ENCODE measurements around the gene ZNF205.
"Not testable (repeated sequence)": the region's sequence is repeated elsewhere in the genome, so short reads cannot be mapped to it uniquely, and the experiment has no call there.

The ZNF205 gene

DNA sequence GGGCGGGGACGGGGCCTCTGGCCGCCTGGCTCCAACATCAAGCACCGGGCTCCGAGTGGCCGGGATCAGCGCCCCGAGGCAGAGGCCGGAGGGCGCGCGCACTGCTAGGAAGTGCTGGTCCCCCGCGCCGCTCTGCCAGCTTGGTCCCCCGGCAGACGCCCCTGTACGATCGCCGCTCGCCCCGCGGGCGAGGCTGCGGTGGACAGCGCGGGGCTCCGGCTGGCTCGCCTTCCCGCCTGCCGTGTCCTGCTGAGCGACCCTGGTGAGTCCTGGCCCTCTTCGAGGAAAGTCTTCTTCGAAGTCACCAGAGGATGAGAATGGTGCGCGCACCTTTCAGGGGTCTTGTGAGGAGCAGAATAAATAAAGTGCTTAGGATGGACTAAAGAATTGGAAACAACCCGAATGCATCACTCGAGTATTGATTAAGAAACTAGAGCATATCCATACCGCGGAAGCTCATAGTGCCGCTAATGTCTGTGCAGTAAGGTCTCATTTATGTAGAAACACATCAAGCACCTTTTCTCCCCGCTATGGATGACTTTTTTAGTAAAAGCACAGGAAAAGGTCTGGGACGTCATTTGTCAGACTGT, 22.8 kb downstream of the ZNF205 start:
- DNase-seq = no peak

DNA sequence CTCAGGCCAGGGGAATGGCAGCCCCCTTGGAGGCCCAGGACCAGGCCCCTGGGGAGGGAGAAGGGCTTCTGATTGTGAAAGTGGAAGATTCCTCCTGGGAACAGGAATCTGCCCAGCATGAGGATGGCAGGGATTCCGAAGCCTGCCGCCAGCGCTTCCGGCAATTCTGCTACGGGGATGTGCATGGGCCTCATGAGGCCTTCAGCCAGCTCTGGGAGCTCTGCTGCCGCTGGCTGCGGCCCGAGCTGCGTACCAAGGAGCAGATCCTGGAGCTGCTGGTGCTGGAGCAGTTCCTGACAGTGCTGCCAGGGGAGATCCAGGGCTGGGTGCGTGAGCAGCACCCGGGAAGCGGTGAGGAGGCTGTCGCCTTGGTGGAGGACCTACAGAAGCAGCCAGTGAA, 24.9 kb downstream of the ZNF205 start:
- DNase-seq = no peak

DNA sequence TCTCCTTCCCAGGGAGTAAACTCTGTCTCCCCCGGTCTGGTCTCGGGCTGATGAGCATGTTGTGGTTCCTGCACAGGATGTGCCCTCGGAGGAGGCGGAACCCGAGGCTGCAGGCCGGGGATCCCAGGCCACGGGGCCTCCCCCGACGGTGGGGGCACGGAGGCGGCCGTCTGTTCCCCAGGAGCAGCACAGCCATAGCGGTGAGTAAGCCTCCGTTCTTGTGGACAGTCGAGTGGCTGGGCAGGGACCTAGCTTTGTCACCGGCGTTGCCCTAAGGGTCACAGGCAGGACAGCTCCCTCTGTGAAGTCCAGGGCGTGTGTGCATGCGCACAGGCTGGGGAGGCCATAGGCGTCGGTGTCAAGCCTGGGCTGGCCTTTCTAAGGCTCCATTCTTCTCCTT, 26.0 kb downstream of the ZNF205 start:
- no peak for DNase-seq

DNA sequence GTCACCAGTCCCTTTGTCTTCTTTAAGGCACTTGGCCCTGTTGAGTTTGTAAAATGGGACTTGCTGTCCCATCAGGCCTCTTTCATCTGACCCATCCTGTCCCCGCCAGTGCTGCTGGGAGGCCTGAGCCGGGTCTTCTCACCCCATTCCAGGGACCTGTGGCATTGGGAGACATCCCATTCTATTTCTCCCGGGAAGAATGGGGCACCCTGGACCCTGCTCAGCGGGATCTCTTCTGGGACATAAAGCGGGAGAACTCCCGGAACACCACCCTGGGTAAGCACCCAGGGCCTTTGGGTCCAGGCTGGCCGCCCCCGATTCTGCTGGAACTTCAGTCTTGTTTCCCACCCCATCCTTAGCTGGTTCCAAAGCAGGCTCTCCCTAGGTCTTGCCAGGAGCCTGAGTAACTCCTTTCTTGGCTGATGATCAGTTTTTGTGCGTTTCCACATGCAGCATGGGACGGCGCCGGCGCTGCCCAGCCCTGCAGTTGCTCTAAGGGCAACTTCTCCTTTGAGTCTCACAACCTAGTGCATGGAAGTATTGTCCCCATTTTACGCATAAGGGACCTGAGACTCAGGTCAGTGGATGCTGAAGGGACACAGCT, 26.5 kb downstream of the ZNF205 start:
- DNase-seq = no peak

DNA sequence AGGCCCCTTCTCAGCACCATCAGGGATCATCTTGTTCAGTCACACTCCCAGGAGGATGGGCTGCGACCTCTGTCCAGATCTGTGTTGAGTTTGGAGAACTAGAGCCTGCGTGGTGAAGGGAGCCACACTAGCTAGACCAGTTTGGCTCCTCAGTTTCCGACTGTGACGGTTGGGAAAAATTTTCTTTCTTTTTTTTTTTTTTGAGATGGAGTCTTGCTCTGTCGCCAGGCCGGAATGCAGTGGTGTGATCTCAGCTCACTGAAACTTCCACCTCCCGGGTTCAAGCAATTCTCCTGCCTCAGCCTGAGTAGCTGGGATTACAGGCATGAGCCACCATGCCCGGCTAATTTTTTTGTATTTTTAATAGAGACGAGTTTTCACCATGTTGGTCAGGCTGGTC, 27.2 kb downstream of the ZNF205 start:
- DNase-seq = not testable (repeated sequence)

DNA sequence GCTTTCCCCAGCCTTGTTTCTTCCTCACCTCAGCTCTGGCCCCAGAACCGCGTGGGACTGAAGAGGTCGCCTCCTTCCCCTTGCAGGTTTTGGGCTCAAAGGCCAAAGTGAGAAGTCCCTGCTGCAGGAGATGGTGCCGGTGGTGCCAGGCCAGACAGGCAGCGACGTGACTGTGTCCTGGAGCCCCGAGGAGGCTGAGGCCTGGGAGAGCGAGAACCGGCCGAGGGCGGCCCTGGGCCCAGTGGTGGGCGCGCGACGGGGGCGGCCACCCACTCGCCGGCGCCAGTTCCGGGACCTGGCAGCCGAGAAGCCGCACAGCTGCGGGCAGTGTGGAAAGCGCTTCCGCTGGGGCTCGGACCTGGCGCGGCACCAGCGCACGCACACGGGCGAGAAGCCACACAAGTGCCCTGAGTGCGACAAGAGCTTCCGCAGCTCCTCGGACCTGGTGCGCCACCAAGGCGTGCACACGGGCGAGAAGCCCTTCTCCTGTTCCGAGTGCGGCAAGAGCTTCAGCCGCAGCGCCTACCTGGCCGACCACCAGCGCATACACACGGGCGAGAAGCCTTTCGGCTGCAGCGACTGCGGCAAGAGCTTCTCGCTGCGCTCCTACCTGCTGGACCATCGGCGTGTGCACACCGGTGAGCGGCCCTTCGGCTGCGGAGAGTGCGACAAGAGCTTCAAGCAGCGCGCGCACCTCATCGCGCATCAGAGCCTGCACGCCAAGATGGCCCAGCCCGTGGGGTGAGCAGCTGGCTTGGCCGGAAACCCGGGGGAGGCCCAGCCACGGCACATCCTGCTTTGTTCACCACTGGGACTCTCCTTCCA, 28.4 kb downstream of the ZNF205 start:
- DNase-seq = no peak

DNA sequence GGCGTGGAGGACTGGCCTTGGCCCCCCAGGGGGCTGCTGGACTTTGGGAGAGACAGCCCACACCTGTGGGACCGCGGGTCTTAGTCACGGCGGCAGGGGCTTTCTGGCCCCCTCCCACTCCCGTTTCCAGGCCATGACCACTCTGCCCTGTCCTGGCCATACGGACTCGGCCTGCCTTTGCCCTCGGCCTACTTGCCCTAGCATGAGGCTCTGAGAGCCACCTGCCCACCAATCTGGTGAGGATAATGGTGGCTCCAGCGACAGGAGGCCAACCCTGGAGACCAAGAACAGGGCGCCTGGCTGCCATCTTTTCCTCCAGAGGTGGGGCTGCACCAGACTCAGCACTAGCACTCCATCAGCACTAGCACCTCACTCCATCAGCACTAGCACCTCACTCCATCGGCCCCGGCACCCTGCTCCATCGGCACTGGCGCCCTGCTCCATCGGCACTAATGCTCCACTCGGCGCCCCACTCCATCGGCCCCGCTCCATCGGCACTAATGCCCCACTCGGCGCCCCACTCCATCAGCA, 29.5 kb downstream of the ZNF205 start:
- no peak for DNase-seq

DNA sequence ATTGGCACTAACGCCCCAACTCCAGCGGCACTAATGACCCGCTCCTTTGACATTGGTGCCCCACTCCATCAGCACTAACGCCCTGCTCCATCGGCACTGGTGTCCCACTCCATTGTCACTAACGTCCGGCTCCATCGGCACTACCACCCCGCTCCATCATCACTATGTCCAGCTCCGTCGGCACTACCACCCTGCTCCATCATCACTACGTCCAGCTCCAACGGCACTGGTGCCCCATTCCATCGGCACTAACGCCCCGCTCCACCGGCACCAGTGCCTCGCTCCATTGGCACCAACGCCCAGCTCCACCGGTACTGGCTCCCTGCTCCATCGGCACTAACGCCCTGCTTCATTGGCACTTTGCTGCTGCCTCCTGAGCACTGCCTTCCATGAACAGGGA, 29.9 kb downstream of the ZNF205 start:
- no peak for DNase-seq

DNA sequence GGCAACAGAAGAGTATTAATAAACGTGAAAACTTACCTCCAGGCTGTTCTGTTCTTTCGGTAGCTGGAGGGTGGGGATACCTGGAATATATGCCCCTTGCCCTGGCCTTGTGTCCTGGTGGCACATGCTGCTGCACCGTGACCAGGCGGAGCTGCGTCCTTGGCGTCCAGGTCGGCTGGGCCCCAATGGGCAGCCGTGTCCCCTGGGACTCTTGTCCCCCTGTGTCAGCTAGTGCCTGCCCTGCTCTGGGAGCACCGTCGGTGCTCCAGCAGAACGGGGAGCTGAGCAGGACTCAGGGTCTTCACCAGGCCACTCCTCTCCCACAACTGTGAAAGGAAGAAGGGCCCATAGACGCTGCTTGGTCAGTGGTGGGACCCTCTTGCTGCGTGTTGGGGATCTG, 30.4 kb downstream of the ZNF205 start:
- no peak for DNase-seq

DNA sequence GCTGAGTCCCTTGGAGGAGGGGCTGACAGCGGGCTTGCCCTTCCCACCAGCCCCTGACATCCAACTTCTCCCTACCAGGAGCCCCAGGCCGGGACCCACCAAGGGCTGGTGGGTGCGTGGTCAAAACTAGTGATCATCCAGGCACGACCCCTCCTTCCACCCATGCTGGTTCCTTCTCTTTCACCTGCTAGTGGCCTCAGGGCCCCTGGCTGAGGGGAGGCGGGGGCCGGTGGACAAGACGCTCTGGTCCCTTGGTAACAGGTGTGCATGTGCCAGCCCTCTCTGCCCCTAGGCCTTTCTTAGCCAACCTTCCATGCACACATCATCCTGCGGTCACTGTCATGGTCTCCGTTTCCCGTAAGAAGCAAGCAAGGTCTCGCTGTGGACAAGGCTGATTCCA, 30.8 kb downstream of the ZNF205 start:
- no peak for DNase-seq

DNA sequence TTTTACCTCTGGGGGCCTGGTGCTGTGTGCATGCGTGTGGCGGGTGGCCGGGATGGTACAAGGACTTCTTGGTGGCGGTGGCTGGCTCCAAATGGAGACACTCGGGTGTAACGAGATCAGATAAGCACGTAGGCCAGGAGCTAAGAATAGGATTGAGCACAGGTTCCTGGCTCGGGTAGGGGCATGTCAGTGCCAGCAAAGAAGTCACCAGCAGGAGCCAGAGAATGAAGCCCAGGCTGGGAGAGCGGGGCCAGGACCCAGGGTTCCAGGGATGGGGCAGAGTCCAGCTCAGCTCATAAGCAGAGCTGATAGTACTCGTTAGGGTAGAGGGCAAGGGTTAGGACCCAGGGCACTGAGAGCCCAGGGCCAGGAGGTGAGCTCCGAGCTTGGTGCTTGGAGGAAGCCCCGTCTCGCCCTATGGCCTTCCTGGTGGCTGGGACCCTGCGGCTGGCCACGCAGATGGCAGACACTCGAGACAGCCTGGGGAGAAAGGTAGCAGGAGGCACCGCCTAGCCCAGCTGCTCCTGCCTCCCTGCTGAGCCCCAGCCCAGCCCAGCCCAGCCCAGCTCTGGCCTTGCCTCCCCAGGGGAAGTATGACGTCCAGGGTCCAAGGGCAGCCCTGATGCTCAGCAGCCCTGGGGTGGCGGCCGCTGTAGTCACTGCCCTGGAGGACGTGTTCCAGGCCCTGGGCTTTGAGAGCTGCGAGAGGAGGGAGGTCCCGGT, 31.4 kb downstream of the ZNF205 start:
- no peak for DNase-seq

DNA sequence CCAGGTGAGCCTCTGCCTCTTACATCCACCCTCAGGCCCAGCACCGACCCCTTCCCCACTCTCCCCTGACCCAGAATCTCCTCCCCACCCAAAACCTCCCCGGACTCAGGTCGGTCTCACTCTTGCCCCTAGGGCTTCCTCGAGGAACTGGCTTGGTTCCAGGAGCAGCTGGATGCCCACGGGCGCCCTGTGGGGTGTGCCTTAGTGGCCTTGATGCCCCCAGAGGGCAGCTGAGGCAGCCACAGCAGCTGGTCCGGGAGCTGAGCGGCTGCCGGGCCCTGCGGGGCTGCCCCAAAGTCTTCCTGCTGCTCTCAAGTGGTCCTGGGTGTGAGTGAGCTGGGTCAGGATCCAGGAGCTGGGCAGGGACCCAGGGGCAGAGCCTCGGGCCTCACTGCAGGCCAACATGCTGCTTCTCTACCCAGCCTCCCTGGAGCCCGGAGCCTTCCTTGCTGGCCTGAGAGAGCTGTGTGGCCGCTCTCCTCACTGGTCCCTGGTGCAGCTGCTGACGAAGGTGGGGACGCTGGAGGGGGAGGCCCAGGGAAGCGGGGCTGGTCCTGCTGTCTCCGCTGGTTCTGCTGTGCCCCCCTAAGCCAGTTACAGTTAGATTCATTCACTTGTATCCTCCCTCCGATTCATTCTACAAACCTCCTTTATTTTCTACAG, 32.1 kb downstream of the ZNF205 start:
- DNase-seq = no peak

DNA sequence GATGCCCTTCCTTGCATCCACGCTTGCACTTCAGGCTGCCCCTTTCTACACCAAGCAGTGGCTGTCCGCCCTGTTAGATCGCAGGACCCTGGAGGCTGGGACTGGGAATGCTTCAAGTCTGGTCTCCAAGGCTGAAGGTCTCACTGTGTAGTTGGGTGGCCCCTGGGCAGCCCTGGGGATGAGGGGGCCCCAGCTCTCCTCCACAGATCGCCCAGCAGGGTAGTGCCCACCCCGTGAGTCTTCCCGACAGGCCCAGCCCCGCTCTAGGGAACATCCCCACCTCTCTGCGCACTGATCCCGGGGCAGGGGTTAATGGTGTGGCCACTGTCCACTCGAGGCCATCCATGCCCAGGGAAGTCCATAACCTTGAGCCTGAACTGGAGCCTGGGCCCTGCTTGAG, 32.8 kb downstream of the ZNF205 start:
- no peak for DNase-seq

DNA sequence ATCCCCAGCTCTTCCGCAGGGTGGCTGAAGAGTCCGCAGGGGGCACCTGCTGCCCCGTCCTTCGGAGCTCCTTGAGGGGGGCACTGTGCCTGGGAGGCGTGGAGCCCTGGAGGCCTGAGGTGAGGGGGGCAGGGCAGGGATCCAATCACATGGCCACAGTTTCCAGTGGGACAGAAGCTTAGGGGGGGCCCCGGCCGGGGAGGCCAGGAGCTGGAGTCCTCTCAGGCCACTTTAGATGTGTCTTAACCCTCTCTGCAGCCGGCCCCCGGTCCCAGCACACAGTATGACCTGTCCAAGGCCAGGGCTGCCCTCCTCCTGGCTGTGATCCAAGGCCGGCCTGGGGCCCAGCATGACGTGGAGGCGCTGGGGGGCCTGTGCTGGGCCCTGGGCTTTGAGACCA, 33.3 kb downstream of the ZNF205 start:
- no peak for DNase-seq

DNA sequence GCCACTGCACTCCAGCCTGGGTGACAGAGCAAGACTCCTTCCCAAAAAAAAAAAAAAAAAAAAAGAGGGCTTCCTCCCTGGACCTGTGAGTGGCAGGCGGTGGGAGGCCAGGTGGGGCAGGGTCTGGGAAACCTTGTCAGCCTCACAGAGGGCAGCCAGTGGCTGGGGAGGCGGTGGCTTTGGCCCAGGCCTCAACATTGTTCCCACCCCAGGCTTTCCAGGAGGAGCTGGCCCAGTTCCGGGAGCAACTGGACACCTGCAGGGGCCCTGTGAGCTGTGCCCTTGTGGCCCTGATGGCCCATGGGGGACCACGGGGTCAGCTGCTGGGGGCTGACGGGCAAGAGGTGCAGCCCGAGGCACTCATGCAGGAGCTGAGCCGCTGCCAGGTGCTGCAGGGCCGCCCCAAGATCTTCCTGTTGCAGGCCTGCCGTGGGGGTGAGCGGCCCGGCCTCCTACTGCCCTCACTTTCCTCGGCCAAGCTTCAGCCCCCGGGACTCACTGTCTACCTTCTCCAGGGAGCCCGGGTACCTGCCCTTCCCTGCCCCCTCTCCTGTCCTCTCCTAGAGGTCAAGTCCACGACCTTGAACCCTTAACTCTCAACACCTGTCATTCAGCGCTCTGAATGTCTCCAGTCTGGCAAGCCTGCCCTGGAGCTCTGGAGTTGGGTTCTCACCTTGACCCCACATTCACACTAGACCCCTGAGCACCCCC, 34.8 kb downstream of the ZNF205 start:
- no peak for DNase-seq

DNA sequence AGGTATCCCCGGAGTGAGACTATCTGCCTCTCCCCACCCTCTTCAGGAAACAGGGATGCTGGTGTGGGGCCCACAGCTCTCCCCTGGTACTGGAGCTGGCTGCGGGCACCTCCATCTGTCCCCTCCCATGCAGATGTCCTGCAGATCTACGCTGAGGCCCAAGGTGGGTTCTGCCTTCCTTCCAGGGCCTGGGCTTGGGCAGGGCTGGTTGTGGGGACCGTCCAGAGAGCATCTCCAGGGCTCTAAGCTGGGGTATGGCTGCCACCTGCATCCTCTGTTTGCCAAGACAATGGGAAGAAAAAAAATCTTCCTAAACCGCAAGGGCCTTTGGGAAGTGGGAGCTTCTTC, 35.3 kb downstream of the ZNF205 start:
- no peak for DNase-seq

DNA sequence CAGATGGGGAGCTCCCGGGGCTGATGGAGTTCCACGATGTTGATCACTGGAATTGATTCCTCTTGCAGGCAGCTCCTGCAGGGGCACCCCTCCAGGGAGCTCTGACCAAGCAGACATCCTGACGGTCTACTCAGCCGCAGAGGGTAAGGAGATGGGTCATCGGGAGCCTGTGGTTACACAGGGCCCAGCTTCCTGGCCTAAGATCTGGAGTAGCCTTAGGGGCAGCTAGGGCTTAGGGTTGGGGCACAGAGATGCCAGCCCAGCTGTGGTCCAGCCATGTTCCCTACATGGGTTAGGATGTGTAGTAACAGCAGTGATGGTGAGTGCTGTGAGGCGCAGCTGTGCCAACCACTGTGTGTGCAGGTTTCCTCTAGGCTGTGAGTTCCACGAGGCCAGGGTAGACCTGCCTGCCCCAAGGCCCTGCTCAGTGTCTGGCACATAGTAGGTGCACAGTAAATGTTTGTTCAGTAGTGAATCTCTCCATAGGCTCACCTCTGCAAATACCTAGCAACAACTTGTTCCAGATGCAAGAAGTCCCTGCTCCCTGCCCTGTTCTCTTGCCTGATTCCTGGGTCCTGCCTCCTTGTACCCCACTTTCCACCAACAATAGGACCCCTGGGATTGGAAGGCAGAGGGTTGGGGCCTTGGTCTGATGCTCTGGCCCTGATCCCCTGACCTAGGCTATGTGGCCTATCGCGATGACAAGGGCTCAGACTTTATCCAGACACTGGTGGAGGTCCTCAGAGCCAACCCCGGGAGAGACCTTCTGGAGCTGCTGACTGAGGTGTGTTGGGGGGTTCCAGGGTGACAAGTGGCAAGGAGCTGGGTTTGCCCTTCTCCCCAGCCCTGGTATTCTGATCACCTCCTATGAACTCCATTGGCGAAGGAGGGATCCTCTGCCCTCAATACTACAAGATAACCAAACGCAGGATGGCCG, 36.1 kb downstream of the ZNF205 start:
- DNase-seq = no peak

DNA sequence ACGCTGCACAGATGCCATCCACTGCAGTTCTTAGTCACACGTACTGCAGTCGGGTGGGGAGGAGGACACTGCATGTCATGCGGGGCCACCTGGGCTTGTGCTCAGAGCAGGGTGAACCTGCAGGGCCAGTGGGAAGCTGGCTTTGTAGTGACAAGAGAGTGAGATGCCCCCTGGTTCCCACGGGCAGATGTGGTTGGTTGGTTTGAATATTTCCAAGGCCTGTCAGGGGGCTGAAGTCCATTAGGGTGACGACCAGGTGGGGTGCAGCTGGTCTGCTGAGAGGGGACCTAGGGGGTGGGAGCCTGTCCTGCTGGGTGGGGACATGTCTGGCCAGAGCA, 36.8 kb downstream of the ZNF205 start:
- no peak for DNase-seq

DNA sequence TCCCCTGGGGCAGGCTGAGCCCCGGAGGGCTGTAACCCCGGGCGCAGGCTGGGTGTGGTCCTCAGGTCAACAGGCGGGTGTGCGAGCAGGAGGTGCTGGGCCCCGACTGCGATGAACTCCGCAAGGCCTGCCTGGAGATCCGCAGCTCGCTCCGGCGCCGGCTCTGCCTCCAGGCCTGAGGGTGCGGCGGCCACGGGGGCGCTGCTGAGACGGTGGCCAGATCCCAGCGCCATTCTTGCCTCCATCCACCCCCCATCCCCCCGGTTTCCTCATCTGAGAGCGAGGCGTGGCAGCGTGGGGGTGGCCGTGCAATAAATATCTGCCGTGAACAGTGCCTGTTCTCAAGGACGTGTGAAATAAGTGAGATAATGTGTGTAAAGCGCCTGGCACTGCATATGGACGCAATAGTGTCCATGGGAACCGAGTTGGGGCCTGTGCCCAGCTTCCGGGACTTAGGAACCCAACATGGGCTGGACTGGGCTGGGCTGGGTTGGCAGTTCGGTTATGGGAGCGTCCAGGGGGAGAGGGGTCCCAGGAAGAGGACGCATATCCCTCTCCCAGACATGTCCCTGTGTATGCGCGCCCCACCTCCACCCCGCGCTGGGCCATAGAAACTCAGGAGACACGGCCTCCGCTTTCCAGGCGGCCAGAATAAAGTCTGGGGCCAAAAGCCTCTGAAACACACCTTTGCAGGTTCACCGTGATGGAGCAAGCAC, 37.4 kb downstream of the ZNF205 start:
- DNase-seq = peak; percentile 42

DNA sequence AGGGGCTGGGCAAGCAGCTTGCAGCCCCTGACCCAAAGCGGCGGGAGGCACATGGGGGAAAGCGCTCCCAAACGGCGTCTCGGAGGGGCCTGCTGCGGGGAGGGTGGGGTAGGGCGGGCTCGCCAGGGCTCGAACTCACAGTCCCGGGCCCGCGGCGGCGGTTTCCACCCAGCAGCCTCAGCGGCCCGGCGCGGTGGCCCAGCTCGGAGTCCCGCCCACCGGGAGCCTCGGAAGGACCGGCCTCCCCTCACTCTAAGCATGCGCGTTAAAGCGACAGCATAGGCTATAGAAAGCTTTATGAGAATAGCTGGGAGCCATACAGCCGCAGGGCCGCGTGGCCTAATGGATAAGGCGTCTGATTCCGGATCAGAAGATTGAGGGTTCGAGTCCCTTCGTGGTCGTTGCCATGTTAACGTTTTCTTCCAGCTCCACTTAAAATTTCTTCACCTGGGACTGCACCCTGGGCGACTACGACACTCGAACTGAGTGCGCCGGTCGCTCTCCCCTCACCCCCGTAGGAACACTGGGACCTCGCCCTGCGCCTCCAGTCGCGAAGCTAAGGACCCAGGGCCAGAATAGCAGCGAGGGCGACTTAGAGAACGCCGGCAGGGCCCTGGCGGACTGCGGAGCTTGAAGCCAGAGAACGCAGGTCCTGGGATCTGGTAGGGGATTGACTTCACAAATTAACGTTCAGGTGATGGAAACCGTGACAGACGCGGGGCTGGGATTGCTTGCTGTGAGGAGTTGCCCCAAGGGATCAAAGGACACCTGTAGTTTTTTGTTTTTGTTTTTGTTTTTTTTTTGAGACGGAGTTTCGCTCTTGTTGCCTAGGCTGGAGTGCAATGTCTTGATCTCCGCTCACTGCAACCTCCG, 38.2 kb downstream of the ZNF205 start:
- DNase-seq = peak; percentile 78

Data from NCI-H510A treated with DMSO at 0.1 percent for 48 hours (cell line).